HL-60/S4 (cell line): Measurements from ENCODE around the gene HLF.

Source experiments
- in situ Hi-C: fragments of 300-500 bp; cut with MboI; formaldehyde crosslinking; loops from 2 replicates; pipeline ENCODE4 v1.14.3; 2022; ENCODE audit warnings: low sequenced_read_pairs

Gene HLF

GRCh38 chr17:55289106-55289446 is 24.3 kb downstream of the HLF start:
- in situ Hi-C loops, result loop anchor here (25.0 kb wide), 1 partner anchor 302 kb away; no protein-coding TSS in a partner anchor

GRCh38 chr17:55289978-55290377 is 25.2 kb downstream of the HLF start:
- in situ Hi-C loops, result loop anchor here (25.0 kb wide), 1 partner anchor 303 kb away; no protein-coding TSS in a partner anchor

- in situ Hi-C loops, result loop anchor here (25.0 kb wide), 1 partner anchor 303 kb away; no protein-coding TSS in a partner anchor
These were observed 25.8 kb downstream of the HLF start for GRCh38 chr17:55290492-55291113.

- in situ Hi-C loops, result loop anchor here (25.0 kb wide), 1 partner anchor 304 kb away; no protein-coding TSS in a partner anchor
These were observed 26.4 kb downstream of the HLF start for GRCh38 chr17:55291114-55291507.

- in situ Hi-C loops, result loop anchor here (25.0 kb wide), 1 partner anchor 305 kb away; no protein-coding TSS in a partner anchor
These were observed 27.3 kb downstream of the HLF start for GRCh38 chr17:55292094-55292493.

- in situ Hi-C loops, result loop anchor here (25.0 kb wide), 1 partner anchor 307 kb away; no protein-coding TSS in a partner anchor
These were observed 29.4 kb downstream of the HLF start for GRCh38 chr17:55294042-55294751.

GRCh38 chr17:55295411-55296170 is 30.8 kb downstream of the HLF start:
- in situ Hi-C loops, result loop anchor here (25.0 kb wide), 1 partner anchor 308 kb away; no protein-coding TSS in a partner anchor

GRCh38 chr17:55296171-55296695 is 31.5 kb downstream of the HLF start:
- in situ Hi-C loops, result loop anchor here (25.0 kb wide), 1 partner anchor 309 kb away; no protein-coding TSS in a partner anchor

- in situ Hi-C loops, result loop anchor here (25.0 kb wide), 1 partner anchor 309 kb away; no protein-coding TSS in a partner anchor
These were observed 31.9 kb downstream of the HLF start for GRCh38 chr17:55296699-55297098.

- in situ Hi-C loops, result loop anchor here (25.0 kb wide), 1 partner anchor 311 kb away; no protein-coding TSS in a partner anchor
These were observed 33.5 kb downstream of the HLF start for GRCh38 chr17:55298111-55298730.

- in situ Hi-C loops, result loop anchor here (25.0 kb wide), 1 partner anchor 312 kb away; no protein-coding TSS in a partner anchor
These were observed 34.5 kb downstream of the HLF start for GRCh38 chr17:55299162-55299838.

GRCh38 chr17:55299890-55300289 is 35.1 kb downstream of the HLF start:
- in situ Hi-C loops, result loop anchor here (25.0 kb wide), 1 partner anchor 313 kb away; no protein-coding TSS in a partner anchor

- in situ Hi-C loops, result no loop called here
These were observed 35.9 kb downstream of the HLF start for GRCh38 chr17:55300479-55301290.

GRCh38 chr17:55301521-55302406 is 37.0 kb downstream of the HLF start:
- in situ Hi-C loops, result no loop called here

- in situ Hi-C loops, result no loop called here
These were observed 37.6 kb downstream of the HLF start for GRCh38 chr17:55302407-55302787.

GRCh38 chr17:55303008-55303493 is 38.3 kb downstream of the HLF start:
- in situ Hi-C loops, result no loop called here

- in situ Hi-C loops, result no loop called here
These were observed 39.0 kb downstream of the HLF start for GRCh38 chr17:55303701-55304145.
